HCT116 (cell line): Measurements from ENCODE around the gene EIF5AL1.

Source experiments
- ATF3 ChIP-seq: IDR thresholded peaks from 2 replicates; pipeline ENCODE4 v1.6.1; 2012
- CEBPB ChIP-seq: IDR thresholded peaks from 2 replicates; pipeline ENCODE4 v1.6.1; 2012; ENCODE audit warnings: low read depth
- CTCF ChIP-seq, 3 experiments: fragments of 200-600 bp in 1 of 3; sonication (generic) in 1 of 3; IDR thresholded peaks in 2 of 3; conservative IDR thresholded peaks in 1 of 3; 2 replicates each; pipeline ENCODE4 v1.5.1; 2012 to 2017; ENCODE audit warnings: low read depth in 2 of 3, low read length in 2 of 3, antibody characterized with exemption in 1 of 3, borderline replicate concordance in 1 of 3, control low read depth in 1 of 3, mild to moderate bottlenecking in 1 of 3, mixed read lengths in 1 of 3, mixed run types in 1 of 3, moderate library complexity in 1 of 3; ENCODE audit not compliant: insufficient read depth in 1 of 3
- ELF1 ChIP-seq: IDR thresholded peaks from 2 replicates; pipeline ENCODE4 v1.6.1; 2012; ENCODE audit warnings: low read depth, borderline replicate concordance
- EZH2 ChIP-seq: fragments of 200-600 bp; sonication (generic); IDR thresholded peaks from 2 replicates; pipeline ENCODE4 v1.6.1; 2017; ENCODE audit warnings: antibody characterized with exemption, mixed run types
- MAX ChIP-seq: IDR thresholded peaks from 2 replicates; pipeline ENCODE4 v1.6.1; 2012
- POLR2A ChIP-seq: IDR thresholded peaks from 2 replicates; pipeline ENCODE4 v1.7.0; 2011; ENCODE audit warnings: borderline replicate concordance; ENCODE audit not compliant: insufficient read depth, insufficient read length; ENCODE audit errors: extremely low read depth
- POLR2AphosphoS5 ChIP-seq: IDR thresholded peaks from 2 replicates; pipeline ENCODE4 v1.6.1; 2011; ENCODE audit warnings: mild to moderate bottlenecking, low read depth, low read length, moderate library complexity
- RAD21 ChIP-seq: IDR thresholded peaks from 2 replicates; pipeline ENCODE4 v1.6.1; 2012; ENCODE audit warnings: low read depth, mild to moderate bottlenecking
- SP1 ChIP-seq: IDR thresholded peaks from 2 replicates; pipeline ENCODE4 v1.6.1; 2012; ENCODE audit warnings: low read depth
- SRF ChIP-seq: IDR thresholded peaks from 2 replicates; pipeline ENCODE4 v1.6.1; 2012; ENCODE audit warnings: low read depth
- YY1 ChIP-seq: IDR thresholded peaks from 2 replicates; pipeline ENCODE4 v1.6.1; 2011; ENCODE audit warnings: low read length, low read depth, moderate library complexity, mild to moderate bottlenecking; ENCODE audit not compliant: insufficient replicate concordance; ENCODE audit errors: extremely low read depth
- ZFX ChIP-seq: fragments of 450-650 bp; IDR thresholded peaks from 2 replicates; pipeline ENCODE4 v1.6.1; 2017

- TF ChIP-seq CTCF (IDR thresholded peaks at IDR 0.05 in 2 of 3, conservative IDR thresholded peaks at IDR 0.05 in 1 of 3; ENCODE audit: borderline replicate concordance in 1 of 3, insufficient read depth in 1 of 3, low read depth in 2 of 3, low read length in 2 of 3) (no peak), POLR2A (no peak), POLR2AphosphoS5 (no peak), CEBPB (no peak), MAX (0 out of 2 replicates have a peak, but pooled peaks have one; percentile 16), SP1 (no peak), ZFX (no peak), EZH2 (no peak), SRF (no peak), ATF3 (no peak), RAD21 (no peak), ELF1 (no peak), YY1 (no peak)
Observed at GRCh38 chr10:79488870-79489269, 23.5 kb upstream of the EIF5AL1 start.
